Activated CD4-positive, alpha-beta T cell treated with anti-CD3 and anti-CD28 coated beads, Interleukin-2, amount 10 ng/mL, durations not matched to agents 24 days and 14 days (primary cell): Measurements from ENCODE around the gene RMND5B. TPM values are rescaled to one million over a fixed set of nuclear protein-coding genes. Genes with fewer than 3 reads are reported as not detected.

Source experiments
- DNase-seq: peaks from one replicate; pipeline ENCODE4 v3.0.0; 2022
- H3K27ac Mint-ChIP-seq: one replicate; pipeline ENCODE4 v1.8.0; 2022; ENCODE audit warnings: mild to moderate bottlenecking, mixed read lengths
- H3K27me3 Mint-ChIP-seq: one replicate; pipeline ENCODE4 v1.8.0; 2022; ENCODE audit warnings: mixed read lengths
- H3K36me3 Mint-ChIP-seq: one replicate; pipeline ENCODE4 v1.8.0; 2022; ENCODE audit warnings: low read depth, mild to moderate bottlenecking, mixed read lengths
- H3K4me1 Mint-ChIP-seq: one replicate; pipeline ENCODE4 v1.8.0; 2021; ENCODE audit warnings: mixed read lengths
- H3K4me3 Mint-ChIP-seq: one replicate; pipeline ENCODE4 v1.8.0; 2022; ENCODE audit warnings: mild to moderate bottlenecking, moderate library complexity, mixed read lengths
- H3K9me3 Mint-ChIP-seq: one replicate; pipeline ENCODE4 v1.8.0; 2021; ENCODE audit warnings: mixed read lengths
- intact Hi-C: fragments of 100-400 bp; cut with micrococcal nuclease; formaldehyde crosslinking; loops from one replicate; pipeline ENCODE4 v1.15.1; 2023
- total RNA-seq: library from RNA; stranded (reverse); gene quantifications from 2 replicates; pipeline ENCODE4 v1.2.3, GENCODE V29; 2022

The RMND5B gene
- total RNA-seq, 1 donor from 2014 or later, result 29.3 TPM

GRCh38 chr5:178199581-178200434, 69.0 kb downstream of the RMND5B start:
- Mint-ChIP-seq H3K9me3 (no peaks in the 10 kb centered on the region), H3K27me3 (peaks cover 8% of the 10 kb centered on the region), H3K36me3 (peaks cover 4% of the 10 kb centered on the region), H3K4me3 (no peak overlapping the region), H3K27ac (no peak overlapping the region), H3K4me1 (peaks cover 2% of the 10 kb centered on the region)
- intact Hi-C loops, result no loop called here
- no peak for DNase-seq

Other genes starting within 250 kb of the RMND5B start
- not detected in 2 replicates for gene PROP1, start 134.8 kb upstream of the RMND5B start, total RNA-seq
- 3.2 and 3.3 TPM in 2 replicates for gene N4BP3, start 17.5 kb upstream of the RMND5B start, total RNA-seq
- gene NHP2, start 22.9 kb downstream of the RMND5B start, total RNA-seq, result 267 and 273 TPM in 2 replicates
- gene GMCL2, start 56.4 kb downstream of the RMND5B start, total RNA-seq, result 0.07 TPM in 1 of 2 replicates, not detected in the other
- 492 and 507 TPM in 2 replicates for gene HNRNPAB, start 73.5 kb downstream of the RMND5B start, total RNA-seq
- gene PHYKPL, start 101.8 kb downstream of the RMND5B start, total RNA-seq, result 77.8 and 85.9 TPM in 2 replicates